ENCODE data around the gene HUWE1. TPM values are rescaled to one million over a fixed set of nuclear protein-coding genes. Genes with fewer than 3 reads are reported as not detected.
"Not testable (repeated sequence)": the region's sequence is repeated elsewhere in the genome, so short reads cannot be mapped to it uniquely, and the experiment has no call there.

HUWE1 gene
- total RNA-seq, 6 donors from 2014 or later = 98.1 to 136 (median 121) TPM

GRCh38 chrX:53550756-53551463 lies 135.6 kb downstream of the HUWE1 start:
- no peak for DNase-seq
- no peak overlapping the region for H3K4me3 ChIP-seq
- H3K36me3 ChIP-seq = peaks cover 22 to 91% (median 65%) of the 10 kb centered on the region in 4 donors
- H3K27me3 ChIP-seq = no peaks in the 10 kb centered on the region
- no peak for TF ChIP-seq EP300 (IDR thresholded peaks at IDR 0.05)
- H3K27ac ChIP-seq = no peak overlapping the region
- ATAC-seq (ENCODE audit: low FRiP score in 2 of 2) = no peak
- H3K4me1 ChIP-seq = no peaks in the 10 kb centered on the region
- WGBS, 2 donors = 83 to 100% methylated on average over 2 to 18 of the region's 18 CpGs
- H3K9me3 ChIP-seq = no peaks in the 10 kb centered on the region

DNA sequence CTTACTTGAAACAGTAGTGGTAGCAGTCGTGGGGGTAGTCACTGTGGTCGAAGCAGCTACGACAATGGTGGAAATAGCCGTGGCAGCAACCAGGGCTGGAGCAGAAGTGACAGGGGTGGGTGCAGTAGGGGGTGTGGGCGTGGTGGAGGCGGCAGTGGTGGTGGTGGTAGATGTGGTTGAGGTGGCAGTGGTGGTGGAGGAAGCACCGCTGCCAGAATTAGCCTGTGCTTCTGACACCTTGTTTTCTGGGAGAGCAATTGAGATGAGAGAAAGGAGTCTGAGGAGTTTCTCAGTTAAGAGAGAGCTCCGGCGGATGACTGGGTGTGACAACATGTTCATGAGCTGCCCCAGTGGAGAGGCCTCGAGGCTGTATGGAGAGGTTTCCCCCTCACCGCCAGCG lies 138.9 kb downstream of the HUWE1 start:
- H3K4me1 ChIP-seq = no peaks in the 10 kb centered on the region
- H3K36me3 ChIP-seq = peaks cover 25 to 99% (median 71%) of the 10 kb centered on the region in 4 donors
- H3K9me3 ChIP-seq = no peaks in the 10 kb centered on the region
- H3K27me3 ChIP-seq = no peaks in the 10 kb centered on the region
- no peak for DNase-seq
- no peak overlapping the region for H3K4me3 ChIP-seq
- no peak overlapping the region for H3K27ac ChIP-seq
- ATAC-seq (ENCODE audit: low FRiP score in 2 of 2) = no peak
- 81 to 86% methylated on average over 8 to 12 of the region's 12 CpGs for WGBS, 2 donors
- TF ChIP-seq EP300 (IDR thresholded peaks at IDR 0.05) (no peak), POLR2A (IDR thresholded peaks at IDR 0.05) (no peak)
- TF ChIP-seq, protein P1, sequence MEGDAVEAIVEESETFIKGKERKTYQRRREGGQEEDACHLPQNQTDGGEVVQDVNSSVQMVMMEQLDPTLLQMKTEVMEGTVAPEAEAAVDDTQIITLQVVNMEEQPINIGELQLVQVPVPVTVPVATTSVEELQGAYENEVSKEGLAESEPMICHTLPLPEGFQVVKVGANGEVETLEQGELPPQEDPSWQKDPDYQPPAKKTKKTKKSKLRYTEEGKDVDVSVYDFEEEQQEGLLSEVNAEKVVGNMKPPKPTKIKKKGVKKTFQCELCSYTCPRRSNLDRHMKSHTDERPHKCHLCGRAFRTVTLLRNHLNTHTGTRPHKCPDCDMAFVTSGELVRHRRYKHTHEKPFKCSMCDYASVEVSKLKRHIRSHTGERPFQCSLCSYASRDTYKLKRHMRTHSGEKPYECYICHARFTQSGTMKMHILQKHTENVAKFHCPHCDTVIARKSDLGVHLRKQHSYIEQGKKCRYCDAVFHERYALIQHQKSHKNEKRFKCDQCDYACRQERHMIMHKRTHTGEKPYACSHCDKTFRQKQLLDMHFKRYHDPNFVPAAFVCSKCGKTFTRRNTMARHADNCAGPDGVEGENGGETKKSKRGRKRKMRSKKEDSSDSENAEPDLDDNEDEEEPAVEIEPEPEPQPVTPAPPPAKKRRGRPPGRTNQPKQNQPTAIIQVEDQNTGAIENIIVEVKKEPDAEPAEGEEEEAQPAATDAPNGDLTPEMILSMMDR (IDR thresholded peaks at IDR 0.05) = no peak

DNA sequence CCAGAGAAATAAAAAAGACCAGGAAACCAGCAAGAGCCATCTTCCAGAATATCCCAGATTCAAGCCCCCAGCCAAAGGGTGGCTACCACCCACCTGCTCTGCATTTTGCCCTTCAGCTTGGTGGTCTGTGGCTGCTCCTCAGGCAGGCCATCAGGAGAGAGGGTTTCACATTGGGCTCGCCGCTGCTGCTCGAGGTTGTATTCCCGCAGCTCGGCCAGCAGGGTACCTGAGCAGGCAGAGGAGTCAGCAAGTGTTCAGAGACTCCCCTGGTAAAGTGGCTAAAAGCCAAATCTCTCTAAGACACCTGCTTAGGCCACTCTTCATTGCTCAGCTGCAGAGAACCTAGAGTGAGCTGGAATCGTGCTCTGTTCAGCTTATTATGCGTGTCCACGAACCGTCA lies 141.6 kb downstream of the HUWE1 start:
- Histone ChIP-seq H3K4me3 (no peak overlapping the region), H3K27me3 (no peaks in the 10 kb centered on the region), H3K36me3 (peaks cover 8 to 98% (median 57%) of the 10 kb centered on the region in 4 donors), H3K4me1 (no peaks in the 10 kb centered on the region), H3K27ac (no peak overlapping the region), H3K9me3 (no peaks in the 10 kb centered on the region)
- DNase-seq = no peak
- no peak for ATAC-seq (ENCODE audit: low FRiP score in 2 of 2)
- 83 to 98% methylated on average over 9 of the region's 9 CpGs for WGBS, 2 donors
- TF ChIP-seq, protein P1 (IDR thresholded peaks at IDR 0.05) = no peak
- TF ChIP-seq EP300 (IDR thresholded peaks at IDR 0.05) (no peak), POLR2A (IDR thresholded peaks at IDR 0.05) (no peak), POLR2AphosphoS5 (IDR thresholded peaks at IDR 0.05) (no peak)

GRCh38 chrX:53538781-53539180 lies 147.7 kb downstream of the HUWE1 start:
- Histone ChIP-seq H3K4me3 (no peak overlapping the region), H3K9me3 (no peaks in the 10 kb centered on the region), H3K36me3 (peaks cover 2 to 98% (median 61%) of the 10 kb centered on the region in 4 donors), H3K27ac (no peak overlapping the region), H3K4me1 (no peaks in the 10 kb centered on the region), H3K27me3 (no peaks in the 10 kb centered on the region)
- no peak for DNase-seq
- WGBS, 2 donors = 71 to 76% methylated on average over 8 of the region's 8 CpGs
- TF ChIP-seq, protein P1 (IDR thresholded peaks at IDR 0.05) = no peak
- TF ChIP-seq POLR2AphosphoS5 (IDR thresholded peaks at IDR 0.05) (no peak), POLR2A (IDR thresholded peaks at IDR 0.05) (no peak), EP300 (IDR thresholded peaks at IDR 0.05) (no peak)
- no peak for ATAC-seq (ENCODE audit: low FRiP score in 2 of 2)

- DNase-seq; H3K27ac ChIP-seq; H3K27me3 ChIP-seq; H3K4me3 ChIP-seq; H3K4me1 ChIP-seq; ATAC-seq (ENCODE audit: low FRiP score in 2 of 2); H3K9me3 ChIP-seq: not testable (repeated sequence)
- H3K36me3 ChIP-seq = peaks cover 5 to 40% (median 28%) of the 10 kb centered on the region in 4 donors
- 87 to 89% methylated on average over 14 to 21 of the region's 21 CpGs for WGBS, 2 donors
Measured at GRCh38 chrX:53531255-53531966, 155.1 kb downstream of the HUWE1 start.

Data from upper lobe of left lung (tissue), 6 donors.